Measurements from ENCODE around the gene PRRX1. TPM values are rescaled to one million over a fixed set of nuclear protein-coding genes. Genes with fewer than 3 reads are reported as not detected.

Gene PRRX1
- 10 to 100 TPM in 7 of 9 donors, 1 to 10 TPM in 2; 7.3 to 23.4 (median 16.2) TPM for total RNA-seq
- polyA plus RNA-seq: 10 to 100 TPM in 1 of 3 donors, 1 to 10 TPM in 2; 6.8 to 11.7 (median 7.9) TPM
- long read RNA-seq, donor 1: 0 reads
- long read RNA-seq, donor 2: 0 reads
- long read RNA-seq, donor 3: 0 reads
- long read RNA-seq, donor 4, partial matches to known transcripts: 0 of 1 reads
- long read RNA-seq, donor 4, other reads (novel, unspliced or antisense): 0 of 1 reads
- long read RNA-seq, donor 5, transcript PRRX1-202 (5 exons, 2,217 nt): major isoform, 6 of 7 reads
- long read RNA-seq, donor 5, partial matches to known transcripts: 0 of 7 reads
- long read RNA-seq, donor 5, other reads (novel, unspliced or antisense): 0 of 7 reads
- long read RNA-seq, donor 6, partial matches to known transcripts: 1 of 4 reads
- long read RNA-seq, donor 6, other reads (novel, unspliced or antisense): 3 of 4 reads
- long read RNA-seq, donor 7, full-length matches to known transcripts: 1 of 1 reads
- long read RNA-seq, donor 7, partial matches to known transcripts: 0 of 1 reads
- long read RNA-seq, donor 7, other reads (novel, unspliced or antisense): 0 of 1 reads
- long read RNA-seq, donor 8, partial matches to known transcripts: 0 of 4 reads
- long read RNA-seq, donor 8, other reads (novel, unspliced or antisense): 0 of 4 reads
- long read RNA-seq, donor 9: 0 reads
- long read RNA-seq, donor 10, full-length matches to known transcripts: 2 of 2 reads
- long read RNA-seq, donor 10, partial matches to known transcripts: 0 of 2 reads
- long read RNA-seq, donor 10, other reads (novel, unspliced or antisense): 0 of 2 reads

DNA sequence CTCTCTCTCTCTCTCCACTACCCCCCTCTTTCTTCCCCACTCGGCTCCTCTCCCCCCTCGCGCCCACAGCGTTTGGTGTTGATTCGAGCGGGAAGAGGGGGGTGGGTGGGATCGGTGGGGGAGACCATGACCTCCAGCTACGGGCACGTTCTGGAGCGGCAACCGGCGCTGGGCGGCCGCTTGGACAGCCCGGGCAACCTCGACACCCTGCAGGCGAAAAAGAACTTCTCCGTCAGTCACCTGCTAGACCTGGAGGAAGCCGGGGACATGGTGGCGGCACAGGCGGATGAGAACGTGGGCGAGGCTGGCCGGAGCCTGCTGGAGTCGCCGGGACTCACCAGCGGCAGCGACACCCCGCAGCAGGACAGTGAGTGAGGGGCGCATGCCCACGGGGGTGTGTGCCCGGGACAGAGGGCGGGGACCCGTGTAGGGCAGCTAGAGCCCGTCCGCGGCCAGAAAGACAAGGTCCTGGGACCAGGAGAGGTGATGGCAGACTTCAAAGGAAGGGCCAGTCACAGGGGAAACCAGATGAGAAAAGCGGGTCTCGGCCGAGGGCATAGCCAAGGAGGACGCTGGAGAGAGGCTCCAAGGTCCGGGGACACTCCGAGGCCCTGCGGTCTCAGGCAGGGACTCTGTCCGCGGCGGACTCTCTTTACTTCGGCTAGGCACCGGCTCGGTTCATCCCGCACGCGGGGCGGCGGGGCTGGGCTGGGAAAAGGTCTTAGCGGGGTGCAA is at the start of gene PRRX1:
Gene PRRX1 (plus strand): TSS at position 39 of the 735 bp plus-strand sequence. CDS start 88 bp downstream, at position 127.
- intact Hi-C loops (cut with DNase I): no loop called here
- peak in 5 of 7 donors; percentile 24 to 38 (median 29) for DNase-seq
- peak within 1 kb of the TSS in 2 of 5 donors; percentile 70 to 82 for H3K27ac ChIP-seq

DNA sequence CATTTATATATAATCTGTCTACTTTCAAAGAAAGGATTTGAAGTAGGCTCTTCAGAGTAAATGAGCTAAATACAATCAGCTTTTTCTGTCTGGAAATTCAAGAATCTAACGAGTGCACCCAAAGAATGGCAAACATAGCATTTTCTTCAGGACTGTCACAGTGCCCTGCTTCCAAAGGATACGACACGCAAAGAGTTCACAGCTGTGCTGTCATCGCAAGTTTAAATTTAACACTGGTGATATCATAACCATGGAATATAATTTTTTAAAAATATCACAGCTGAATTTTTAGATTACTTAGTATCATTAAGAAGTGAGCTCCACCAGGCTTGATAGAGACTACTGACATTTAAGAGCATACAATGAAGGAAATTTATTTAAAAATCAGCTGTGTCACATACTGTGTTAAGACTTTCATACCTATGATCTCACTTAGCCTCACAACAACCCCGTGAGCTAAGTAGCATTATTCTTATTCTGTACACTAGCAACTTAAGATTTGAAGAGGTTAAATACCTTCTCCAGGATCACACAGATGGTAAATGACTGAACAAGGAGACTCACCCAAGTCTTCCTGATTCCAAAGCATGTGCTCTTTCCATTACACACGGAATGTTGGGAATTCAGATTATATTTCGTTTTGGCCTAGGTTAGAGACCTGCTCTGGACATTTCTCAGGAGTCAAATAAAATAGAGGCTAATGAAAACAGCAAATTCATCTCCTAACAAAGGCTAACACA is 46.2 kb upstream of the PRRX1 start:
- DNase-seq: no peak
- intact Hi-C loops (cut with DNase I): no loop called here
- TF ChIP-seq, protein P1, sequence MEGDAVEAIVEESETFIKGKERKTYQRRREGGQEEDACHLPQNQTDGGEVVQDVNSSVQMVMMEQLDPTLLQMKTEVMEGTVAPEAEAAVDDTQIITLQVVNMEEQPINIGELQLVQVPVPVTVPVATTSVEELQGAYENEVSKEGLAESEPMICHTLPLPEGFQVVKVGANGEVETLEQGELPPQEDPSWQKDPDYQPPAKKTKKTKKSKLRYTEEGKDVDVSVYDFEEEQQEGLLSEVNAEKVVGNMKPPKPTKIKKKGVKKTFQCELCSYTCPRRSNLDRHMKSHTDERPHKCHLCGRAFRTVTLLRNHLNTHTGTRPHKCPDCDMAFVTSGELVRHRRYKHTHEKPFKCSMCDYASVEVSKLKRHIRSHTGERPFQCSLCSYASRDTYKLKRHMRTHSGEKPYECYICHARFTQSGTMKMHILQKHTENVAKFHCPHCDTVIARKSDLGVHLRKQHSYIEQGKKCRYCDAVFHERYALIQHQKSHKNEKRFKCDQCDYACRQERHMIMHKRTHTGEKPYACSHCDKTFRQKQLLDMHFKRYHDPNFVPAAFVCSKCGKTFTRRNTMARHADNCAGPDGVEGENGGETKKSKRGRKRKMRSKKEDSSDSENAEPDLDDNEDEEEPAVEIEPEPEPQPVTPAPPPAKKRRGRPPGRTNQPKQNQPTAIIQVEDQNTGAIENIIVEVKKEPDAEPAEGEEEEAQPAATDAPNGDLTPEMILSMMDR (IDR thresholded peaks at IDR 0.05): no peak
- TF ChIP-seq POLR2A (IDR thresholded peaks at IDR 0.05): no peak
- Histone ChIP-seq H3K4me3 (no peak overlapping the region), H3K4me1 (replicated peaks in 1 of 2) (no peaks in the 10 kb centered on the region), H3K27me3 (no peaks in the 10 kb centered on the region), H3K27ac (no peak overlapping the region), H3K9me3 (replicated peaks in 1 of 3) (no peaks in the 10 kb centered on the region), H3K36me3 (replicated peaks in 1 of 2) (no peaks in the 10 kb centered on the region)
- 69 to 85% (median 75%) methylated on average over 7 of the region's 7 CpGs for WGBS, 4 donors

More for the DNA sequence above, at the start of gene PRRX1:
- H3K4me1 ChIP-seq (replicated peaks in 1 of 2): peaks cover 0 to 9% of the 10 kb centered on the region in 2 donors
- TF ChIP-seq POLR2A (IDR thresholded peaks at IDR 0.05): no peak
- TF ChIP-seq, protein P1 (IDR thresholded peaks at IDR 0.05): no peak
- peaks cover 41% of the 10 kb centered on the region for H3K27me3 ChIP-seq
- 0 to 1% (median 1%) methylated on average over 15 to 56 of the region's 56 CpGs for WGBS, 4 donors
- H3K9me3 ChIP-seq (replicated peaks in 1 of 3): no peaks in the 10 kb centered on the region
- H3K36me3 ChIP-seq (replicated peaks in 1 of 2): no peaks in the 10 kb centered on the region
- H3K4me3 ChIP-seq: peak within 1 kb of the TSS in 2 of 4 donors; percentile 47 to 68

DNA sequence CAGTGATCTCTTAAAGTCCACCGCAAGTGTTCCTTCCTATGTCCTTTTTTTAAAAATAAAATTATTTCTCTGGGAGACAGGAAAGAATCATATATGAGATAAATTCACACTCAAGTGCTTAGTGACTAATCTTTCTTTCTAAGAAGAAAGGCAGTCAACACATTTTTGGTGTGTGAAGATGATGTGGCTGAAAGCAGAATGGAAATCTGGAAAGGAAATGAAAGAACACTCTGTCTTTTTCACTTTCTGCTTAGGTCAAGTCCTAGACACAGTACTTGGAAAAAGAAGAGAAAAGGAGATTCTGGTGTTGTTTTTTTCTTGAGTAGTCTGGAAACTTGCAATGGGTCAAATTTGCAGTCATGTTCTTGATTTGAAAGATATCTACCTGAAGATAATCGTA is 45.5 kb upstream of the PRRX1 start:
- 80 to 92% (median 86%) methylated on average over 2 of the region's 2 CpGs for WGBS, 4 donors
- H3K27ac ChIP-seq: no peak overlapping the region
- H3K36me3 ChIP-seq (replicated peaks in 1 of 2): no peaks in the 10 kb centered on the region
- no peaks in the 10 kb centered on the region for H3K27me3 ChIP-seq
- no peak for DNase-seq
- intact Hi-C loops (cut with DNase I): no loop called here
- H3K9me3 ChIP-seq (replicated peaks in 1 of 3): no peaks in the 10 kb centered on the region
- TF ChIP-seq, protein P1 (IDR thresholded peaks at IDR 0.05): no peak
- no peak for TF ChIP-seq POLR2A (IDR thresholded peaks at IDR 0.05)
- no peak overlapping the region for H3K4me3 ChIP-seq
- no peaks in the 10 kb centered on the region for H3K4me1 ChIP-seq (replicated peaks in 1 of 2)

Measured in adrenal gland (tissue), 19 donors.